Activated CD8-positive, alpha-beta T cell treated with anti-CD3 and anti-CD28 coated beads for 36 hours (primary cell): Measurements from ENCODE around the gene NGDN. TPM values are rescaled to one million over a fixed set of nuclear protein-coding genes. Genes with fewer than 3 reads are reported as not detected.

Experiments used
- ATAC-seq: fragments of 200-7000 bp; cut with Tn5 transposase; one replicate; pipeline ENCODE4 v1.10.0; 2021; ENCODE audit warnings: mild to moderate bottlenecking, moderate library complexity
- CTCF ChIA-PET: fragments of 350-600 bp; sonication (Branson Sonifier 250); formaldehyde crosslinking; loops from one replicate; lab custom pipeline; 2021; ENCODE audit warnings: antibody characterized with exemption; lab: Charles Lee
- POLR2A ChIA-PET: fragments of 350-600 bp; sonication (Branson Sonifier 250); formaldehyde crosslinking; loops from one replicate; lab custom pipeline; 2021; ENCODE audit warnings: antibody characterized with exemption; lab: Charles Lee
- DNase-seq: peaks from one replicate; pipeline ENCODE4 v3.0.0-alpha.2; 2020
- H3K27ac Mint-ChIP-seq: one replicate; pipeline ENCODE4 v1.8.0; 2021; ENCODE audit warnings: mild to moderate bottlenecking, mixed read lengths
- H3K27me3 Mint-ChIP-seq: one replicate; pipeline ENCODE4 v1.8.0; 2021; ENCODE audit warnings: mixed read lengths
- H3K36me3 Mint-ChIP-seq: one replicate; pipeline ENCODE4 v1.8.0; 2021; ENCODE audit warnings: low read depth, mixed read lengths
- H3K4me1 Mint-ChIP-seq: one replicate; pipeline ENCODE4 v1.8.0; 2021; ENCODE audit warnings: low read depth, mixed read lengths
- H3K4me3 Mint-ChIP-seq: one replicate; pipeline ENCODE4 v1.8.0; 2021; ENCODE audit warnings: mild to moderate bottlenecking, moderate library complexity, mixed read lengths
- H3K9me3 Mint-ChIP-seq: one replicate; pipeline ENCODE4 v1.8.0; 2021; ENCODE audit warnings: mixed read lengths
- CTCF ChIP-seq: fragments of 200-600 bp; IDR thresholded peaks from one replicate; pipeline ENCODE4 v1.8.0; 2022; ENCODE audit warnings: antibody characterized with exemption, mild to moderate bottlenecking
- intact Hi-C: fragments of 100-400 bp; cut with micrococcal nuclease; formaldehyde crosslinking; loops from one replicate; pipeline ENCODE4 v1.10.0; 2022
- total RNA-seq, 2 experiments: library from RNA; stranded (reverse); gene quantifications; one replicate each; pipeline ENCODE4 v1.2.3, GENCODE V29; 2021

The NGDN gene
- total RNA-seq, 2 experiments from 2014 or later, result 50.9 to 57.4 TPM

- TF ChIP-seq CTCF, result no peak
- Mint-ChIP-seq H3K36me3 (no peaks in the 10 kb centered on the region), H3K27ac (no peak overlapping the region), H3K27me3 (peaks cover 2% of the 10 kb centered on the region), H3K9me3 (no peaks in the 10 kb centered on the region), H3K4me1 (no peaks in the 10 kb centered on the region), H3K4me3 (no peak overlapping the region)
- intact Hi-C loops, result no loop called here
- ChIA-PET POLR2A (no interaction called here), CTCF (no interaction called here)
- no peak for ATAC-seq
- DNase-seq, result no peak
Measured at GRCh38 chr14:23439107-23439835, 30.2 kb upstream of the NGDN start.

DNA sequence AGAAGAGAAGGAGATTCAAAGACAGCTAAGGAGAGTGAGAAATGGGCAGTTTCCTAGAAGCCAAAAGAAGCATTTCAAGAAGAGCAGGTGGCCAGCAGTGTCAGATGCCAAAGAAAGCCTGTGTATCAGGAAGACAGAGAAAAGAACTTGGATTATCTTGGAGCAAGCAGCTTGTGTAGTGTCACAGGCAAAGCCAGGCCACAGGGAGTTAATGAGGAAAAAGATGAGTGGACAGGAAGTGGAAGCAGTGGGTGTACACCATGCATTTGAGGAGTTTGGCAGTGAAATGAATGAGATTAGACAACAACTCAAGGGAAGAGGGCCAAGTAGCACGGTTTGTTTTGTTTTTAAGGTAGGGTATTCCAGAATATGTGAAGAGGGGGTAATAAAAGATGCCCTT, 28.4 kb upstream of the NGDN start:
- ATAC-seq (no peak), DNase-seq (no peak)
- intact Hi-C loops, result no loop called here
- no peaks in the 10 kb centered on the region for H3K9me3 Mint-ChIP-seq
- no peaks in the 10 kb centered on the region for H3K4me1 Mint-ChIP-seq
- no peaks in the 10 kb centered on the region for H3K36me3 Mint-ChIP-seq
- no peak overlapping the region for H3K4me3 Mint-ChIP-seq
- CTCF ChIA-PET, result no interaction called here
- TF ChIP-seq CTCF, result no peak
- POLR2A ChIA-PET, result interaction anchor here (0.7 kb wide), 1 partner anchor 698 kb away, joined by 3 read pairs; no protein-coding TSS in a partner anchor
- no peak overlapping the region for H3K27ac Mint-ChIP-seq
- peaks cover 2% of the 10 kb centered on the region for H3K27me3 Mint-ChIP-seq

DNA sequence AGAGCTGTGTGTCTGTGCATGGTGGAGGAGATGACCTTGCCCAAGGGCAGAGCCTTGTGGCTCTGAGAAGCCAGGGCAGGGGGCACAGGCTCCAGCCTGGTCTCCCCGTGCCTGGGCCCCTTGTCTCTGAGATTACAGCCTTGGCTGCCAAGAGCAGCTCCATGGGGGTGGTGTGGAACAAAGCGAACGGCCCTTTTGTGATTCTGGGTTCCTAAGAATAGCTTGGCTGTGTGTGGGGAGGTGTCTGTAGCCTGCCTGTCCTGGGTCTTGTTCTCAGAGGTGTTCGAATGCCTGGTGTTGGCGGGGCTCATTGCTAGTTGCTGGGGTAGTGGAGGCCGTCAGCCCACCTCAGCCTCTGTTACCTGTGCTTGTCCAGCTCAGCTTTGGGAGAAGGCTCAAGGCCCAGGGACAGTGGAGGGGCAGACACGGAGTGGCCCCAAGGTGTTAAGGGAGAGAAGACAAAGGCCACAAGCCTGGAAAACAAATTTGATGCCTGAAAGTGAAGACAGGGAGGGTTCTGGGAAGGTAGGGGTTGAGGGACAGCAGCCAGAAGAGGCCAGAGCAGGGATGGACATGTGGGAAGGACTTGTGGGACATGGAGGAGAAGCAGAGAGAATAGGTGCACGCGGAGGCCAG, 26.7 kb upstream of the NGDN start:
- ChIA-PET CTCF (interaction anchor here (1.8 kb wide), 1 partner anchor 116 kb away, joined by 6 read pairs; no protein-coding TSS in a partner anchor), POLR2A (interaction anchor here (1.2 kb wide), 1 partner anchor 10 kb away, joined by 3 read pairs; no protein-coding TSS in a partner anchor)
- Mint-ChIP-seq H3K4me1 (no peaks in the 10 kb centered on the region), H3K4me3 (no peak overlapping the region), H3K9me3 (no peaks in the 10 kb centered on the region), H3K36me3 (no peaks in the 10 kb centered on the region), H3K27me3 (peaks cover 2% of the 10 kb centered on the region), H3K27ac (no peak overlapping the region)
- TF ChIP-seq CTCF, result no peak
- ATAC-seq, result no peak
- DNase-seq, result no peak
- intact Hi-C loops, result no loop called here

- intact Hi-C loops, result no loop called here
- CTCF ChIA-PET, result interaction anchor here (1.0 to 1.8 kb wide), 3 partner anchors 96 to 323 kb away, joined by 3 to 6 read pairs (median 3); no protein-coding TSS in a partner anchor
Measured at GRCh38 chr14:23443411-23443812, 26.1 kb upstream of the NGDN start.

More at GRCh38 chr14:23443411-23443812, 26.1 kb upstream of the NGDN start:
- no peak overlapping the region for H3K27ac Mint-ChIP-seq
- no peak overlapping the region for H3K4me3 Mint-ChIP-seq
- H3K4me1 Mint-ChIP-seq, result no peaks in the 10 kb centered on the region
- TF ChIP-seq CTCF, result no peak
- H3K9me3 Mint-ChIP-seq, result no peaks in the 10 kb centered on the region
- POLR2A ChIA-PET, result no interaction called here
- DNase-seq (no peak), ATAC-seq (no peak)
- peaks cover 2% of the 10 kb centered on the region for H3K27me3 Mint-ChIP-seq
- H3K36me3 Mint-ChIP-seq, result no peaks in the 10 kb centered on the region
